HEK293 (cell line): ENCODE data around the gene WNT16.

ENCODE experiments used
- ZBTB1 ChIP-seq: fragments of 450-650 bp; formaldehyde crosslinking; IDR thresholded peaks from 2 replicates; pipeline ENCODE4 v1.5.1; 2016; ENCODE audit warnings: missing biosample characterization, missing genetic modification characterization
- ZNF146 ChIP-seq: fragments of 450-650 bp; formaldehyde crosslinking; IDR thresholded peaks from 2 replicates; pipeline ENCODE4 v1.5.1; 2016; ENCODE audit warnings: missing biosample characterization, missing genetic modification characterization
- TF ChIP-seq, protein P1 (sequence below): fragments of 450-650 bp; formaldehyde crosslinking; IDR thresholded peaks from 2 replicates; pipeline ENCODE4 v1.5.1; 2016; ENCODE audit warnings: missing biosample characterization, missing genetic modification characterization, low read depth
- TF ChIP-seq, protein P2 (sequence below): fragments of 450-650 bp; formaldehyde crosslinking; IDR thresholded peaks from 2 replicates; pipeline ENCODE4 v1.5.1; 2017; ENCODE audit warnings: missing biosample characterization, missing genetic modification characterization
- TF ChIP-seq, protein P3 (sequence below): fragments of 450-650 bp; formaldehyde crosslinking; optimal IDR thresholded peaks from 2 replicates; pipeline ENCODE3; 2016; ENCODE audit warnings: missing biosample characterization, mild to moderate bottlenecking, missing genetic modification characterization
- TF ChIP-seq, protein P4 (sequence below): fragments of 450-650 bp; formaldehyde crosslinking; IDR thresholded peaks from 2 replicates; pipeline ENCODE4 v1.5.1; 2016; ENCODE audit warnings: missing biosample characterization, missing genetic modification characterization
- TF ChIP-seq, protein P5 (sequence below): fragments of 450-650 bp; formaldehyde crosslinking; IDR thresholded peaks from 2 replicates; pipeline ENCODE4 v1.5.1; 2016; ENCODE audit warnings: missing biosample characterization, missing genetic modification characterization

DNA sequence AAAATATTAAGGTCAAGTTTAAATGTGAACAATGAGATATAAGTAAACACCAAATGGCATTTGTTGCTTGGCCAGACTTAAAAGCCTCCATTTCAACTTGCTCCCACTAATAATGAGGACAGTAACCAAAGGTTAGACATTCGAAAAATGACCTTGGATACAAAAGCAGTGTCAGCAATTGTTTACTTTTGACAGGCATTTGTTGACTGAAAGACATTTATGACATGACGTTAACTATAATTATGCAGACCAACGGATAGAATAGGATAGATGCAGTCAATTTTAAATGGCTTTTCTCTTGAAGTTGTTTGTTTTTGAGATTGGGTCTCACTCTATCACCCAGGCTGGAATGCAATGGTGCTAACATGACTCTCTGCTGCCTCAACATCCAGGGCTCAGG is 6.3 kb upstream of the WNT16 start:
- TF ChIP-seq, protein P1, sequence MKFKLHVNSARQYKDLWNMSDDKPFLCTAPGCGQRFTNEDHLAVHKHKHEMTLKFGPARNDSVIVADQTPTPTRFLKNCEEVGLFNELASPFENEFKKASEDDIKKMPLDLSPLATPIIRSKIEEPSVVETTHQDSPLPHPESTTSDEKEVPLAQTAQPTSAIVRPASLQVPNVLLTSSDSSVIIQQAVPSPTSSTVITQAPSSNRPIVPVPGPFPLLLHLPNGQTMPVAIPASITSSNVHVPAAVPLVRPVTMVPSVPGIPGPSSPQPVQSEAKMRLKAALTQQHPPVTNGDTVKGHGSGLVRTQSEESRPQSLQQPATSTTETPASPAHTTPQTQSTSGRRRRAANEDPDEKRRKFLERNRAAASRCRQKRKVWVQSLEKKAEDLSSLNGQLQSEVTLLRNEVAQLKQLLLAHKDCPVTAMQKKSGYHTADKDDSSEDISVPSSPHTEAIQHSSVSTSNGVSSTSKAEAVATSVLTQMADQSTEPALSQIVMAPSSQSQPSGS (tag by site-specific recombination), result no peak
- TF ChIP-seq, protein P2, sequence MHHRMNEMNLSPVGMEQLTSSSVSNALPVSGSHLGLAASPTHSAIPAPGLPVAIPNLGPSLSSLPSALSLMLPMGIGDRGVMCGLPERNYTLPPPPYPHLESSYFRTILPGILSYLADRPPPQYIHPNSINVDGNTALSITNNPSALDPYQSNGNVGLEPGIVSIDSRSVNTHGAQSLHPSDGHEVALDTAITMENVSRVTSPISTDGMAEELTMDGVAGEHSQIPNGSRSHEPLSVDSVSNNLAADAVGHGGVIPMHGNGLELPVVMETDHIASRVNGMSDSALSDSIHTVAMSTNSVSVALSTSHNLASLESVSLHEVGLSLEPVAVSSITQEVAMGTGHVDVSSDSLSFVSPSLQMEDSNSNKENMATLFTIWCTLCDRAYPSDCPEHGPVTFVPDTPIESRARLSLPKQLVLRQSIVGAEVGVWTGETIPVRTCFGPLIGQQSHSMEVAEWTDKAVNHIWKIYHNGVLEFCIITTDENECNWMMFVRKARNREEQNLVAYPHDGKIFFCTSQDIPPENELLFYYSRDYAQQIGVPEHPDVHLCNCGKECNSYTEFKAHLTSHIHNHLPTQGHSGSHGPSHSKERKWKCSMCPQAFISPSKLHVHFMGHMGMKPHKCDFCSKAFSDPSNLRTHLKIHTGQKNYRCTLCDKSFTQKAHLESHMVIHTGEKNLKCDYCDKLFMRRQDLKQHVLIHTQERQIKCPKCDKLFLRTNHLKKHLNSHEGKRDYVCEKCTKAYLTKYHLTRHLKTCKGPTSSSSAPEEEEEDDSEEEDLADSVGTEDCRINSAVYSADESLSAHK (tag by site-specific recombination), result no peak
- TF ChIP-seq, protein P3, sequence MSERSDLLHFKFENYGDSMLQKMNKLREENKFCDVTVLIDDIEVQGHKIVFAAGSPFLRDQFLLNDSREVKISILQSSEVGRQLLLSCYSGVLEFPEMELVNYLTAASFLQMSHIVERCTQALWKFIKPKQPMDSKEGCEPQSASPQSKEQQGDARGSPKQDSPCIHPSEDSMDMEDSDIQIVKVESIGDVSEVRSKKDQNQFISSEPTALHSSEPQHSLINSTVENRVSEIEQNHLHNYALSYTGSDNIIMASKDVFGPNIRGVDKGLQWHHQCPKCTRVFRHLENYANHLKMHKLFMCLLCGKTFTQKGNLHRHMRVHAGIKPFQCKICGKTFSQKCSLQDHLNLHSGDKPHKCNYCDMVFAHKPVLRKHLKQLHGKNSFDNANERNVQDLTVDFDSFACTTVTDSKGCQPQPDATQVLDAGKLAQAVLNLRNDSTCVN (tag by site-specific recombination), result no peak
- TF ChIP-seq, protein P4, sequence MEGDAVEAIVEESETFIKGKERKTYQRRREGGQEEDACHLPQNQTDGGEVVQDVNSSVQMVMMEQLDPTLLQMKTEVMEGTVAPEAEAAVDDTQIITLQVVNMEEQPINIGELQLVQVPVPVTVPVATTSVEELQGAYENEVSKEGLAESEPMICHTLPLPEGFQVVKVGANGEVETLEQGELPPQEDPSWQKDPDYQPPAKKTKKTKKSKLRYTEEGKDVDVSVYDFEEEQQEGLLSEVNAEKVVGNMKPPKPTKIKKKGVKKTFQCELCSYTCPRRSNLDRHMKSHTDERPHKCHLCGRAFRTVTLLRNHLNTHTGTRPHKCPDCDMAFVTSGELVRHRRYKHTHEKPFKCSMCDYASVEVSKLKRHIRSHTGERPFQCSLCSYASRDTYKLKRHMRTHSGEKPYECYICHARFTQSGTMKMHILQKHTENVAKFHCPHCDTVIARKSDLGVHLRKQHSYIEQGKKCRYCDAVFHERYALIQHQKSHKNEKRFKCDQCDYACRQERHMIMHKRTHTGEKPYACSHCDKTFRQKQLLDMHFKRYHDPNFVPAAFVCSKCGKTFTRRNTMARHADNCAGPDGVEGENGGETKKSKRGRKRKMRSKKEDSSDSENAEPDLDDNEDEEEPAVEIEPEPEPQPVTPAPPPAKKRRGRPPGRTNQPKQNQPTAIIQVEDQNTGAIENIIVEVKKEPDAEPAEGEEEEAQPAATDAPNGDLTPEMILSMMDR (tag by site-specific recombination), result no peak
- TF ChIP-seq, protein P5, sequence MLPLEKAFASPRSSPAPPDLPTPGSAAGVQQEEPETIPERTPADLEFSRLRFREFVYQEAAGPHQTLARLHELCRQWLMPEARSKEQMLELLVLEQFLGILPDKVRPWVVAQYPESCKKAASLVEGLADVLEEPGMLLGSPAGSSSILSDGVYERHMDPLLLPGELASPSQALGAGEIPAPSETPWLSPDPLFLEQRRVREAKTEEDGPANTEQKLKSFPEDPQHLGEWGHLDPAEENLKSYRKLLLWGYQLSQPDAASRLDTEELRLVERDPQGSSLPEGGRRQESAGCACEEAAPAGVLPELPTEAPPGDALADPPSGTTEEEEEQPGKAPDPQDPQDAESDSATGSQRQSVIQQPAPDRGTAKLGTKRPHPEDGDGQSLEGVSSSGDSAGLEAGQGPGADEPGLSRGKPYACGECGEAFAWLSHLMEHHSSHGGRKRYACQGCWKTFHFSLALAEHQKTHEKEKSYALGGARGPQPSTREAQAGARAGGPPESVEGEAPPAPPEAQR (tag by site-specific recombination), result no peak
- no peak for TF ChIP-seq ZBTB1 (tag by site-specific recombination)
- TF ChIP-seq ZNF146, result no peak
